HFF-Myc (cell line): ENCODE data around the gene EVI5L.
"Not testable (repeated sequence)": the region's sequence is repeated elsewhere in the genome, so short reads cannot be mapped to it uniquely, and the experiment has no call there.

Source experiments
- DNase-seq: peaks from one replicate; pipeline ENCODE4 v3.0.0-alpha.2; 2011; ENCODE audit warnings: low read depth; ENCODE audit errors: extremely low read depth
- H3K4me3 ChIP-seq: replicated peaks from 2 replicates; pipeline ENCODE4 v1.5.1; 2011; ENCODE audit warnings: low read depth, mild to moderate bottlenecking, control low read depth, low read length
- CTCF ChIP-seq: IDR thresholded peaks from 2 replicates; pipeline ENCODE4 v1.5.1; 2012; ENCODE audit warnings: mild to moderate bottlenecking, low read depth, low read length, control low read depth; ENCODE audit errors: missing control alignments

EVI5L gene

GRCh38 chr19:7887408-7888144, 57.6 kb downstream of the EVI5L start:
- H3K4me3 ChIP-seq = peak overlapping the region; percentile 61; the same call in 1 of the 2 replicates
- no peak for TF ChIP-seq CTCF
- DNase-seq = no peak

GRCh38 chr19:7888145-7888825, 58.3 kb downstream of the EVI5L start, which contains the start of gene LRRC8E:
TSS of gene LRRC8E (plus strand) at chr19:7888510. CDS start at chr19:7895604, 7,094 bp downstream.
- no peak for TF ChIP-seq CTCF
- H3K4me3 ChIP-seq = peak within 1 kb of the TSS; percentile 61
- no peak for DNase-seq

- no peak for TF ChIP-seq CTCF
- no peak for DNase-seq
- peak overlapping the region; percentile 61 for H3K4me3 ChIP-seq
These were observed 58.8 kb downstream of the EVI5L start for GRCh38 chr19:7888826-7889217.

GRCh38 chr19:7893362-7894101, 63.5 kb downstream of the EVI5L start:
- not testable (repeated sequence) for DNase-seq, H3K4me3 ChIP-seq

- no peak for TF ChIP-seq CTCF
- no peak for DNase-seq
- no peak overlapping the region for H3K4me3 ChIP-seq
These were observed 64.7 kb downstream of the EVI5L start for GRCh38 chr19:7894612-7895309.

- DNase-seq = no peak
- TF ChIP-seq CTCF = no peak
These were observed 65.5 kb downstream of the EVI5L start for GRCh38 chr19:7895565-7895964.

GRCh38 chr19:7897292-7897691, 67.3 kb downstream of the EVI5L start:
- no peak overlapping the region for H3K4me3 ChIP-seq
- no peak for DNase-seq
- TF ChIP-seq CTCF = no peak

More at GRCh38 chr19:7895565-7895964, 65.5 kb downstream of the EVI5L start:
- no peak overlapping the region for H3K4me3 ChIP-seq
